Neural cell (in vitro differentiated cells): Measurements from ENCODE around the gene PGBD5. TPM values are rescaled to one million over a fixed set of nuclear protein-coding genes. Genes with fewer than 3 reads are reported as not detected.

Experiments used
- H2AFZ ChIP-seq: fragments of 200-600, 300-800 bp; sonication (generic), shearing (Covaris generic); 2 replicates; pipeline ENCODE4 v1.6.0; 2014; ENCODE audit warnings: low read depth, mild to moderate bottlenecking, antibody characterized with exemption, low read length, moderate library complexity
- H3F3A ChIP-seq: fragments of 200-600 bp; shearing (Covaris generic); 2 replicates; pipeline ENCODE4 v1.6.1; 2016; ENCODE audit warnings: mild to moderate bottlenecking, moderate library complexity, mixed read lengths, antibody characterized with exemption, low read length; ENCODE audit not compliant: insufficient read depth, poor library complexity, severe bottlenecking
- H3K27ac ChIP-seq: fragments of 200-600, 300-800 bp; sonication (generic), shearing (Covaris generic); 2 replicates; pipeline ENCODE4 v1.5.1; 2014; ENCODE audit warnings: mild to moderate bottlenecking, low read length, moderate library complexity
- H3K27me3 ChIP-seq: fragments of 300-800, 200-600 bp; sonication (generic), shearing (Covaris generic); 2 replicates; pipeline ENCODE4 v1.6.0; 2014; ENCODE audit warnings: mild to moderate bottlenecking, low read depth, low read length, moderate library complexity; ENCODE audit not compliant: insufficient read depth
- H3K36me3 ChIP-seq: fragments of 300-800, 200-600 bp; sonication (generic), shearing (Covaris generic); 2 replicates; pipeline ENCODE4 v1.5.1; 2014; ENCODE audit warnings: mild to moderate bottlenecking, antibody characterized with exemption, low read length, moderate library complexity; ENCODE audit not compliant: insufficient read depth
- H3K4me2 ChIP-seq: fragments of 300-800, 200-600 bp; sonication (generic), shearing (Covaris generic); 2 replicates; pipeline ENCODE4 v1.6.0; 2014; ENCODE audit warnings: mild to moderate bottlenecking, low read length
- H3K4me3 ChIP-seq: fragments of 300-800, 200-600 bp; sonication (generic), shearing (Covaris generic); 2 replicates; pipeline ENCODE4 v1.5.1; 2014; ENCODE audit warnings: mild to moderate bottlenecking, low read length, moderate library complexity
- H3K79me2 ChIP-seq: fragments of 200-600 bp; shearing (Covaris generic); replicated peaks from 2 replicates; pipeline ENCODE4 v1.6.0; 2014; ENCODE audit warnings: mild to moderate bottlenecking, low read length, moderate library complexity; ENCODE audit not compliant: insufficient read depth
- H3K9ac ChIP-seq: fragments of 300-800, 200-600 bp; sonication (generic), shearing (Covaris generic); 2 replicates; pipeline ENCODE4 v1.6.1; 2016; ENCODE audit warnings: mild to moderate bottlenecking, low read length, mixed read lengths
- H3K9me2 ChIP-seq: fragments of 200-600 bp; shearing (Covaris generic); 2 replicates; pipeline ENCODE4 v1.6.1; 2016; ENCODE audit warnings: mild to moderate bottlenecking, low read length, mixed read lengths; ENCODE audit not compliant: insufficient read depth
- H3K9me3 ChIP-seq: fragments of 200-600, 300-800 bp; sonication (generic), shearing (Covaris generic); 2 replicates; pipeline ENCODE4 v1.6.1; 2016; ENCODE audit warnings: mild to moderate bottlenecking, mixed run types, low read length, moderate library complexity, mixed read lengths
- H4K20me1 ChIP-seq: fragments of 200-600 bp; shearing (Covaris generic); 2 replicates; pipeline ENCODE4 v1.6.1; 2016; ENCODE audit warnings: mild to moderate bottlenecking, mixed run types; ENCODE audit not compliant: insufficient read depth
- CTCF ChIP-seq: fragments of 450-650 bp; IDR thresholded peaks from 2 replicates; pipeline ENCODE4 v1.5.1; 2014; ENCODE audit warnings: antibody characterized with exemption, mild to moderate bottlenecking, moderate library complexity; ENCODE audit not compliant: poor library complexity, severe bottlenecking
- EP300 ChIP-seq: fragments of 450-650 bp; conservative IDR thresholded peaks from 2 replicates; pipeline ENCODE4 v1.6.1; 2014; ENCODE audit warnings: antibody characterized with exemption, mild to moderate bottlenecking, moderate library complexity; ENCODE audit not compliant: poor library complexity, severe bottlenecking
- EZH2 ChIP-seq: fragments of 200-600, 300-800 bp; shearing (Covaris generic), sonication (generic); IDR thresholded peaks from 2 replicates; pipeline ENCODE4 v1.6.1; 2014; ENCODE audit warnings: antibody characterized with exemption, low read length, borderline replicate concordance, mild to moderate bottlenecking; ENCODE audit not compliant: insufficient read depth, poor library complexity, severe bottlenecking
- MXI1 ChIP-seq: fragments of 450-650 bp; conservative IDR thresholded peaks from 2 replicates; pipeline ENCODE4 v1.6.1; 2014; ENCODE audit warnings: antibody characterized with exemption, mild to moderate bottlenecking; ENCODE audit not compliant: poor library complexity, severe bottlenecking
- POLR2AphosphoS5 ChIP-seq: IDR thresholded peaks from 2 replicates; pipeline ENCODE4 v1.6.1; 2012
- RAD21 ChIP-seq: fragments of 450-650 bp; conservative IDR thresholded peaks from 2 replicates; pipeline ENCODE4 v1.6.1; 2014; ENCODE audit warnings: antibody characterized with exemption, mild to moderate bottlenecking, moderate library complexity
- REST ChIP-seq: IDR thresholded peaks from 2 replicates; pipeline ENCODE4 v1.6.1; 2012; ENCODE audit warnings: borderline replicate concordance
- SMC3 ChIP-seq: fragments of 450-650 bp; conservative IDR thresholded peaks from 2 replicates; pipeline ENCODE4 v1.6.1; 2014; ENCODE audit warnings: antibody characterized with exemption, mild to moderate bottlenecking, moderate library complexity; ENCODE audit not compliant: poor library complexity
- TAF1 ChIP-seq: IDR thresholded peaks from 2 replicates; pipeline ENCODE4 v1.6.1; 2012; ENCODE audit warnings: low read depth
- polyA plus RNA-seq: library from polyadenylated mRNA; depleted of rRNA; stranded (reverse); fragments of >200 nt; gene quantifications from 2 replicates; pipeline ENCODE4 v1.2.3, GENCODE V29; 2014

Gene PGBD5
- polyA plus RNA-seq, 1 donor from 2014 or later = 16.3 TPM

- H3F3A ChIP-seq = peaks cover 3% of the 10 kb centered on the region
- H3K9me3 ChIP-seq = no peaks in the 10 kb centered on the region
- H3K79me2 ChIP-seq = no peaks in the 10 kb centered on the region
- H2AFZ ChIP-seq = no peak overlapping the region
- H3K9me2 ChIP-seq = no peaks in the 10 kb centered on the region
- H3K4me2 ChIP-seq = no peak overlapping the region
- no peaks in the 10 kb centered on the region for H4K20me1 ChIP-seq
- no peak overlapping the region for H3K9ac ChIP-seq
- H3K36me3 ChIP-seq = no peaks in the 10 kb centered on the region
- H3K4me3 ChIP-seq = no peak overlapping the region
- H3K27ac ChIP-seq = no peak overlapping the region
- no peak for TF ChIP-seq CTCF
- no peak for TF ChIP-seq SMC3
- TF ChIP-seq RAD21 = no peak
- TF ChIP-seq EZH2 = no peak
- no peak for TF ChIP-seq MXI1
- TF ChIP-seq REST = no peak
- TF ChIP-seq POLR2AphosphoS5 = no peak
- no peak for TF ChIP-seq TAF1
- no peak for TF ChIP-seq EP300
- no peaks in the 10 kb centered on the region for H3K27me3 ChIP-seq
Measured at GRCh38 chr1:230272557-230272956, 153.6 kb downstream of the PGBD5 start.

- Histone ChIP-seq H4K20me1 (no peaks in the 10 kb centered on the region), H3K27ac (no peak overlapping the region), H3K9ac (no peak overlapping the region), H2AFZ (no peak overlapping the region), H3K9me3 (no peaks in the 10 kb centered on the region), H3K27me3 (no peaks in the 10 kb centered on the region), H3K79me2 (no peaks in the 10 kb centered on the region), H3K4me2 (no peak overlapping the region), H3K9me2 (no peaks in the 10 kb centered on the region), H3K4me3 (no peak overlapping the region), H3K36me3 (no peaks in the 10 kb centered on the region), H3F3A (peaks cover 1% of the 10 kb centered on the region)
- TF ChIP-seq RAD21 = no peak
Measured at GRCh38 chr1:230271300-230272035, 154.7 kb downstream of the PGBD5 start.
